HG02938 (cell line): Measurements from ENCODE around the gene PRDM11.
A peak's percentile ranks its signal among the peaks of the same experiment; 100 is the strongest.
"Not testable (repeated sequence)": the region's sequence is repeated elsewhere in the genome, so short reads cannot be mapped to it uniquely, and the experiment has no call there.

Source experiments
- ATAC-seq: cut with Tn5 transposase; IDR thresholded peaks from one replicate; pipeline ENCODE4 v1.9.1; 2021; ENCODE audit warnings: mild to moderate bottlenecking, moderate library complexity; ENCODE audit not compliant: unreplicated experiment

The PRDM11 gene

DNA sequence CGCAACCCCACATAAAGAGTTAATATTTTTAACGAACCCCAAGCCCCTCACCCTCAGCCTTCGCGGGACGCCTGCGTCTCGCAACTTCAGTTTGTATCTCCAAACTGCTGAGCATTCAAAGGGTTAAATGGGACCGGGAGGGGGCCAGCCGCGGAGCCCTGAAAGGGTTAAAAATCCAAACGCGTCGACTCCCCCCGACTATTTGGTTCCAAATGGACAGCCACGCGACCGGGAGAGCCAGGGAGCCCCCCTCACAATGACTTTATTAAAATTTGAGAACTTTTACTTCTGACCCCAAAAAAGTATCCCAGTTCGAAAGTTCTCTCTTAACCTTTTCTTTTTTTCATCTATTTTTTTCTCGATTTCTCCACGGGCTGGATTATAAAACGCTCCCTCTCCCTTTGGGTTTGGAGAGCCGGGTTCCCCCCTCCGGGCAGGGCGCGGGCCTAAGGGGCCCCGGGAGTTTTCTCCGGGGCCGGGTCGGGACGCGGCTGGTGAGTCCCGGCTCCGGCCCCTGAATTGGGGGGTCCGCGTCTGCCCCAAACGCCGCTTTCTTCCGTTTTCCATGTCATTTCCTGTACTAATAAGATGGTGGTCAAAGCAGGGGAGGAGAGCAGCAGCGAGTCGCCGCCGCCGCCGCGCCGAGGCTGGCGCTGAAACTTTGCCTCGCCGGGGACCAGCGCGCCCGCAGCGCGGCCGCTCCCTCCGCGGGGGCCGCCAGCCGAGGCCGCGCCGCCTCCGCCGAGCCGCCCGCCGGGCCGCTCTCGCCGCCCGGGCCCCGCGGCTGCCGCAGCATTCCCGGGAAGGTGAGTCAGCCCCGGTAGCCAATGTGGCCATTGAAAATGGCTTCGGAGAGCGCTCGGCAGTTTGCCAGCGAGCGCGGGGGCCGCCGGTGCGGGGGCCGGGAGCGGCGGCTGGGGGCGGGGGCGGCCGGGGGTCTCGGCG, at the start of gene PRDM11:
PRDM11 (plus strand) TSS at position 568 of the 945 bp plus-strand sequence. CDS start 35,128 bp downstream, outside the sequence.
- ATAC-seq = peak; percentile 38

DNA sequence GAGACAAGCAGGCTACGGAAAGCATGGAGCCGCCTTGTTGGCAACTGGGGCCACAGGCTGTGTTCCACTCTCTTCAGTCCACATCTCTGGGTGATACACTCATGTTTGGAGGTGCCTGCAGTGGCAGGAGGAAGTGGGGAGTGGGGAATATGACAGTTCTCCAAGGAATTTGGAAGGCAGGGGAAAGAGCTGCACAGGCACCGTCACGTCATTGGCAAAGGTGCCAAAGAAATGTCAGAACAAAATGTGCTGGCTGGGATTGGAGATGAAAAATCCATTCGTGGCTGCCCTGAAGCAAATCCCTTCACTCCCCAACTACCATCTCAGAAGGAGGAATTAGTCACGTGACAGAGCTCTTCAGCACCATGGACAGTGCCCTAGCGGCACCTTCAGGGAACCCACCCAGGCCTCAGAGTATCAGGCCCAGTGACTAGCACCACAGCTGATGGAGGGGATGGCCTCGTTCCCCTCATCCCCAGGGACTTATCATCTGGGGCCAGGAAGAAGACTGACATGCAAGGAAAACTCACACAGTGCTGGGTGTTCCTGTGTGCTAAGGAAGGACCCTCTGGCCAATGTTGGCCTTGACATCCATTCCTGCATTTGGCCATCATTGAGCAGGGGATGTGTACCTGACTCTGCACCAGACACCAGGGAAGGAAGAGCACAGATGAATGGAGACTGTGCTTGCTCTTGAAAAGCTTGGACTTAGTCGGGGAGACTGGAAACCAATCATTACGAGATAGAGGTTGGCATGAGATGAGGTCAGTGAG, 48.5 kb upstream of the PRDM11 start:
- ATAC-seq = no peak

DNA sequence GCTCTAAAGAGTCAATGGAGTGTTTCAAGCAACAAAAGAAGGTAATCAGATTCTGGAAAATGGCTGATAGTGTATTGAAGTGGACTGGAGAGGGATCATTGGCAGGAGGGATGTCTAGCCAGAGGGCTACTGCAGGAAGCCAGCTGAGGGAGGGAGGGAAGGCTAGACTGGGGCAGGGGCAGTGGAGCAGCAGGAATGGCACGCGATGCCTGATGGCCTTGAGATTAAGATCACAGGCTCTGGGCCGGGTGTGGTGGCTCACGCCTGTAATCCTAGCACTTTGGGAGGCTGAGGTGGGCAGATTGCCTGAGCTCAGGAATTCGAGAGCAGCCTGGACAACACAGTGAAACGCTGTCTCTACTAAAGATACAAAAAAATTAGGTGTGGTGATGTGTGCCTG, 47.5 kb upstream of the PRDM11 start:
- ATAC-seq = no peak

DNA sequence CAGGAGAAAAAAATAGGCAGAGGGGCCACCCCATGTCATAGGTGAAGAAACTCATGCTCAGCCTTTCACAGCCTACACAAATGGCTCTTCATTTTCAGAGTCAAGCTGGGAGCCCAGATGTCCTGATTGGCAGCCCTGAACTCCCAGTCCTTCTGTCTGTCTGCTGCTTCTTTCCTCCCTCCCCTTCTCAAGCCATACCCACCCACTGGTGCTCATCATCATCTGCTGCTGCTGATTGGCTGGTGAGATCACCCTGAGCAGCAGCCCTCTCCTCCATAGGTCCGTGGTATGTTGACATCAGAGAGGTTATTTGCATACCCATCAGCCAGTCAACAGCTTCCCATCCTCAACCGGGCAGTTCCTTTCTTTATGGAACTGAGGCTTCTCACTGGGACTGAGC, 46.1 kb upstream of the PRDM11 start:
- ATAC-seq = no peak

DNA sequence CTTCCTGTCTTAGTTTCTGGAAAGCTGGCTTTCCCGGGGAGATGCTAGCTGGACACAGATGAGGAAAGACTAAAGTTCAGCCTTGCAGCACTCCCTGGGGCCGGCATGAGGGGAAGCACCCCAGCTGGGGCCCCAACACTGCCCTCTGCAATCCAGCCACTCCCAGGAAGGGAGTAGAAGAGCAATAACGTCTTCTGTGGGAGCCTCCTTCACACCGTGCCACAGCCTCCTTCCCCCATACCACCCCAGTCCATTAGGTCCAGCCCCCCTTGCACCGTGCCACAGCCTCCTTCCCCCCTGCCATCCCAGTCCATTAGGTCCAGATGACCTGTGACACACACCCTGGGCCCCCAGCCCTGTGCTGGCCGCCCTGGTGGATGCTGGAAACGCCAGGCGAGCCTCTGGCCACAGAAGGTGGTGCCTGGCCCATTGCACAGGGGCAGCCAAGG, 44.1 kb upstream of the PRDM11 start:
- ATAC-seq = no peak

DNA sequence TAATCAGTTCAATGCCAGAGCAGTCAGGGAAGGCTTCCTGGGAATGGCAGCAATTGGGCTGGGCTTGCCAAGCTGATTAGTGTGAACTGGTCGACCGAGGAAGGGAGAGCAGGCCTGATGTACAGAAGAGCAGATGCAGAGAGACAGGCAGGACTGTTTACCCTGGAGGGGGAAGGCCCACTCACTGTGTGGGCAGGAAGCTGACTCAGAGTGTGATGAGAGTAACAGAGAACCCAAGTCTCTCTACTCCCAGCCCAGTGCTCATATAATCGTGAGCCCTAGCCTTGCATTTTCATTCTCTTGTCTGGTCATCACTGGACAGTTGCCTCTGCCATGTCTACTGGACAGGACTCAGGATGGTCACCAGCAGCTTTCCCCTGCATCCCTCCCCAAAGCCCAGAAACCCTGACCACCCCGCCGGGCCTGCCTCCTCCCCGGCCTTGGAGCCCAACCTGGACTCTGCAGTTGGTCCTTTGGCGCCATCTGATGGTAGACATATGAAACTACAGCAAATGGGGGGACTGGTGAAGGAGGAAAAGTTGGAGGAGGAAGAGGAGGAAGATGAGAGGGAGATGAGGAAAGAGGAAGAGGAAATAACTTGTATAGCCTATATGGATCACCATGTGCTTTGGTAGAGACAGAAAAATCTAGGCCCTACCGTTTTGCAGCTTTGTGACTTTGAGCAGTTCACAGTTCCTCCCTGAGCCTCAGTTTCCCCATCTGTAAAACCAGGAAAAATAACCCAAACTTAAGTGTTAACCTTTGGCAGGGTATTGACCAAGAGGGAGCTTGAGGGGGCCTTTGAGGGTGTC, 43.4 kb upstream of the PRDM11 start:
- no peak for ATAC-seq

DNA sequence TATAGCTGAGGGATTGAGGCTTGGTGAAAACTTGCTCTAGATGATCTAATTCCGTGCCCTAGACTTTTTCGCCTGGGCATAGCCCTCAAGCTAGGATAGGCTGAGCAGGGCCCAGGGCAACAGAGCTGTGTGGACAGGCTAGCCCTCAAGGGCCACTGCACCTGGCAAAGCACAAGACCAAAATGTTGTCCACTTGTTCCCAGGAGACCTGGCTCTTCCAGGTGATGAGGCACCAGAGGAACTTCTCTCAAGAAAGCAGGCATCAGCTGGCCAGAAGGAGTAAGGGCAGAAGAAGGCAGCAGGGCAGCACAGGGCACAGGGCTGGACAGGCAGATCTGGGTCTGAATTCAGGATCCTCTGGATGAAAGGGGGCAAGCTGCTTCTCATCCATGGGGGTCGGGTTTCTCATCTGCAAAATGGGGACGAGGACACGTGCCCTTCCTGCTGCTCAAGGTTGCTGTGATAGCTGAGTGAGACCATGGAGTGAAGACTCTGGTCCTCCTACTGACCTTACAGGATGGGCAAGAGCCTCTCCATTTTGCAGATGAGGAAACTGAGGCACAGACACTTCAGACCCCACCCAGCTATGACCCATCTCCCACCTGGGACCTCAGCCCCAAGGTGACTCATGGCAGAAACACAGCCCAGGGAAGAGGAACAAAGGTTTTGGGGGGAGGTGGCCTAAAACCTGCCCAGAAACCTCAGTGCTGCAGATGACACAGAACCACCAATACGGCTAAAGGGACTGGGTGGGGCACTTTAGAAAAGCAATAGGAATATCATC, 42.2 kb upstream of the PRDM11 start:
- ATAC-seq = no peak

DNA sequence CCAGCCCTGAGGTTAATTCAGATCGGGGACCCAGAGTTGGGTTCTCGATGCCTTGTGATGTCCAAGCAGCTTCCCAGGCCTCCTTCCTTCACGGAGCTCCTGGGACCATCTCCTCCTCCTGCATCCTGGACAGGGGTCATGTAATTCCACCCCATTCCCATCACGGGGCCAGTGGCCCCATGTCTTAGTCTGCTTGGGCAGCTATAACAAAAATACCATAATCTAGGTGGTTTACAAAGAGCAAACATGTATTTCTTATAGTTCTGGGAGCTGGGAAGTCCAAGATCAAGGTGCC, 41.7 kb upstream of the PRDM11 start:
- no peak for ATAC-seq

DNA sequence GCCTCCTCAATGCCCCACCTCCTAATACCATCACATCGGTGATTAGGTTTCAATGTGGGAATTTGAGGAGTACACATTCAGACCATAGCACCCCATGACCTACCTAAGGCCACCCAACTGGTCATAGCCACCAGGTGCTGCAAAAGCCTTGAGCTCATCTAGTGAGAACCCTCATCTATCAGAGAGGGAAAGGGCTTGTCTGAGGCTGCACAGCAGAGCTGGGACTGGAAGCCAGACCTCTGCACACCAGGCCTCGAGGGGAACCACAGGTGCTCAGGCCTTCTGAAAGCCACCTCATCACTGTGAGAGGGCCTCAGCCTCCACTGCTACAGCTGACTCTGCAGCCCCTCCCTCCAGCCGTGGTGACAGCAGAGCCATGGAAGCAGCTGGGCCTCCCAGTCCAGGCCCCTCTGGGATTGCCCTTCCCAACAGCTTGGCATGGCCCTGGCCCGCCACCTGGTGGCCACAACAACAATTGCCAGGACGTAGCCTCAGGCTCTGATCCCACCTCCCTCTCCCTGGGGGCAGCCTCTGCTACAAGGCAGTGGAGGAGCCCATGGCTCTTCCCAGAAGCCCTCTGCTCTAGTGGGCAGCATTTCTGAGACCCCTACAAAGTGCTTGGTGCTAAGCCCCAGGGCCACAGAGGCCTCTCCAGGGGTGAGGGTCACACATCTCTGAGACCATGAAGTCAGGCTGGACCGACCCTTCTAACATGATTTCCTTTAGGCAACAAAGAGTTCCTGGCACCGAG, 41.0 kb upstream of the PRDM11 start:
- ATAC-seq = no peak

DNA sequence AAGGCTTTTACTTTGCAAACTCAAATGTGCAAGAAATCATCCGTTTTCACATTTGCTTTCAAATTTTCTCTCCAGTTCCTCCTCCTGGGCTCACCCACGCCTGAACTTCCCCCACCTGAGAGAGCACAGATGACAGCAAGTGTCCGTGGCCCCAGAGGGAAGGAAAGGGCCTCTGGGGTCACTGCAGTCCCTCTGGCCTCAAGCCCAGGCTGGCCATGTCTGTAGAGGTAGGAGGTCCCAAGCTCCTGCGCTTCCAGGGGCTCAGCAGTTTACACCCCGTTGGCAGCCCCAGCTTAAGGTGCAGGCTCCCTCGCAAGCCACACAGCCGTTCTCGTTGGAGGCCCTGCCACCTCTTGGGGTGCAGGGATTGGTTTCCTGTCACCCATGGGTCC, 40.5 kb upstream of the PRDM11 start:
- no peak for ATAC-seq

DNA sequence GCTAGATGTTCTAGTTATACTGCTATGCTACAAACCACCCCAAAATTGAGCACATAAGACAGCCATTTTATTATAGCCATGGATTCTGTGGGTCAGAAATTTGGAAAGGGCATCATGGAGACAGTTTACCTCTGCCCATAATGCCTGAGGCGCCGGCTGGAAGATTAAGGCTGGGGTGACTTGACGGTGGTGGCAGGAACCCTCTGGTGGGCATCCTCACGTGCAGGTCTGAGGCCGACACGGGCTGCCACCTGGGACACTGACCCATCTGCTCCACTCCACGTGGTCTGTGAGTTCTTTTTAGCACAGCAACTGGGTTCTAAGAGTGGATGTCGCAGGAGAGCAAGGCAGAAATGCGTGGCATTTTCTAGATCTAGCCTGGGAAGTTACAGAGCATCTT, 40.0 kb upstream of the PRDM11 start:
- ATAC-seq = no peak

DNA sequence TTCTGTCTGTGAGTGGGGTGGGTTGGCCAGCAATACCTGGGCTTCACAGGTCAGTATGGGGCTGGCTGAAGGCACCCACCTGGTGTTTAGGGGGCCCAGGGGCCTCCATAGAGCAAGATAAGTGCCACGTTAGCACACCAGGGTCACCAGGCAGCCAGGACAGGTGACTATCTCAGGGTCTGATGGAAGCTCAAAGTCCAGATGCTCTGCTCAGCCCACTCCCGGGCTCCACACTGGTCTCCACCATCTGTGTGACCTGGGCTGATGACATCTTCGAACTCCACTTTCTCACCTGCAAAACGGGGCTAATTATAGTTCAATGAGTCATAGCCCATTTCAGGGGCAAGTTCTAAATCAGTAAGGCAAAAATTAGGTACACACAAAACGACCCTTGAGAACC, 39.4 kb upstream of the PRDM11 start:
- ATAC-seq = no peak

DNA sequence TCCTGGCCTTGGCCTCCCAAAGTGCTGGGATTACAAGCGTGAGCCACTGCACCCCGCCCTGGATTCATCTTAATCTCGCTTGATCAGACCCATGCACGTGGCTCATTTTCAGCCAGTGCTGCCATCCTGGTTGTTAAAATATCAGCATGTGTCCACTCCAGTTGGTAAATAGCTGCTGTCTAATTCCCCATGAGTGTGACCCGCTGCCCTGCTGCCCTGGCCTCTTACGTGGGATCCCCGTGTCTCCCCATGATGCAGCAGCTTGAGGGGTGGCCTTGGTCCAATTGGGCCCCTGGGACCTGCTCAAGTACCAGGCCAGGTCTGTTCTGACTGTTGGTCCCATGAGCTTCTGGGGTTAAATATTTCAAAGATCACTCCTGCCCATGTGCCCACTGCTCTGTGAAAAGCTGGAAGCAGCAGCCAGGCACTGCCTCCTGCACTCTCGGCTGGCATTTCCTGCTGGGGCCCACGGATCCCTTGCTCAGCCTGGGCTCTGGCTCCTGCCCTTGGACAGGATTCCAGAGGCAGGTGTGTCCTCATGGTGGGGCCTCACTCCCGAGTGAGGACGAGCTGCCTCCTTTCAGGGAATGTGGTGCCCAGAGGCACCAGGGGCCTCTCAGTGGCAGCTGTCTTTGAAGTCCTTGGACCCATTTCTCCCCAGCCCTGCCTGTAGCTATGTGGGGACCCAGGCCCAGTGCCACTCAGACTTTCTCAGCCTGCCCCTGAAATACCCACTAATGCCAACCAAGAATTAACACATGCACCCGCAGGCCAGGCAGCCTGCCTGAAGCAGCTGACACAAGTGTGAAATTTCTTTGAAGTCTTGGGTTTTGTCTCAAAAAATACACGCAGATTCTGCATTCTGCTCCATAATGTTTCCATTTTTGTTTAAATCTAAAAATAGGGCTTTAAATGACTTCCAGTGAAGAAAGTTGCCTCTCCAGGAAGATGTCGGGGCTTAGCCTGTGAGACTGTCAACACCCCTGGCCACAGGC, 38.1 kb upstream of the PRDM11 start:
- ATAC-seq = no peak

DNA sequence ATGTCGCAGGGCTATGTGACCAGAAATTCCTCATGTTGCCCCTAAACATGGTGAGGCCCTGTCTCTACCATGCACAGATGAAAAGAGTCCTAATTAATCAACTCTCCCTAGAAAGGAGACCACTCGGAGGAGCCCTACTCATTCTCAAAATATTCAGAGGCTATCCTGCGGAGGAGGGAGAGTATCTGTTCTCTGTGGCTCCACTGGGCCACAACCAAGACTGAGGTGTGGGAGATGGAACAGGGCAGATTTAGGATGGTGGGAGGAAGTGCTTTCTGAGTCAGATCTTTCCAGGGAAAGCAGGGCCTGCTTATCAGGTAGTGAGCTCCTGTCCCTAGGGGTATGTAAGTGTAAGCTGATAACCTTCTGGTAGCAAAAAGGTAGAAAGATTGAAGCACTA, 37.0 kb upstream of the PRDM11 start:
- ATAC-seq = no peak

DNA sequence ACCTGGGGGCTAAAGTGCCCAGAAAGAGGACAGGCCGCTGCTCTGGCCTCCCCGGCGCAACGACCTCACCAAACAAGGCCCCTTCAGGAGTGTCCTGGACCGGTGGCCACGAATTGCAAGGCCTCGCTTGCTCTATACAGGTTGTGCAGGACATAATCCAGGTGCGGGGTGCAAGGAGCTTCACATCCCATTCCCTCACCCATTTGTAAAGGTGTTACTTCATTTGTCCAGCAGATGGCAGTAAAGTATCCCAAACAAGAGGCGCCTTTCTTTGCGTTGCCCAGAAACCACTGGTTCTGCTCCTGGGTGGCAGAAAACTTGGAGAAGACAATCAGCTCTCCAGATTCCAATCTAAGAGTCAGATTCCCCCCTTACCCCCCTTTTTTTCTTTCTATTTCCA, 35.9 kb upstream of the PRDM11 start:
- no peak for ATAC-seq

DNA sequence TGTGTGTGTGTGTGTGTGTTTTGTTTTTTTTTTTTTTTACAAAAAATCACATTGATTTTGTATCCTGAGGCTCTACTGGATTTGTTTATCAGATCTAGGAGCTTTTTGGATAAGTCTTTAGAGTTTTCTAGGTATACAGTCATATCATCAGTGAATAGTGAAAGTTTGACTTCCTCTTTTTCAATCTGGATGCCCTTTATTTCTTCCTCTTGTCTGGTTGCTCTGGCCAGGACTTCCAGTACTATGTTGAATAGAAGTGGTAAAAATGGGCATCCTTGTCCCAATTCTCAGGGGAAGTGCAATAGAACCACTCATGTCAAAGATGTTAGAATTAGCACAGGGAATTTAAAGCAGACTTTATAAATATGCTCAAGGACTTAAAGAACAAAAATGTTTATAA, 32.6 kb upstream of the PRDM11 start:
- ATAC-seq = no peak

DNA sequence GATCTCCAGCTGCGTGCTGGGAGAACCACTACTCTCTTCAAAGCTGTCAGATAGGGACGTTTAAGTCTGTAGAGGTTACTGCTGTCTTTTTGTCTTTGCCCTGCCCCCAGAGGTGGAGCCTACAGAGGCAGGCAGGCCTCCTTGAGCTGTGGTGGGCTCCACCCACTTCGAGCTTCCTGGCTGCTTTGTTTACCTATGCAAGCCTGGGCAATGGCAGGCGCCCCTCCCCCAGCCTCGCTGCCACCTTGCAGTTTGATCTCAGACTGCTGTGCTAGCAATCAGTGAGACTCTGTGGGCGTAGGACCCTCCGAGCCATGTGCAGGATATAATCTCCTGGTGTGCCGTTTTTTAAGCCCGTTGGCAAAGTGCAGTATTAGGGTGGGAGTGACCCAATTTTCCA, 18.6 kb upstream of the PRDM11 start:
- not testable (repeated sequence) for ATAC-seq

DNA sequence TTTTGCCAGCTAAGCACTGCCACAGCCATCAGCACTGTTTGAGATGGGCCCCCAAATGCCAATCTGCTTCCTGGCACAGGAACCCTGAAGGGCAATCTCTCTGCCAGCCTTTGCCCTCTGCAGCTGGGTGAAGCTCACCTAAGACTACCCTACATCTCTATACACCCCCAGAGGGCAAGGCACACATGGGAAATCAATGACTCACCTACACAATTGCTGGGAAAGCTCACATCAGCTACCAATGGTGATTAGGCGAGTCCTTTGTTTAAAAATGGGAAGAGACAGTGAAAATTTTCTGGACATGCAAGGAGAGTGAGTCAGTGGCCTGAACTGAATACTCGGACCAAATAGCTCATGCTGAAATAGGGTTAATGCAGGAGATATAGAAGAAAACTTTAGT, 12.6 kb upstream of the PRDM11 start:
- ATAC-seq = no peak

DNA sequence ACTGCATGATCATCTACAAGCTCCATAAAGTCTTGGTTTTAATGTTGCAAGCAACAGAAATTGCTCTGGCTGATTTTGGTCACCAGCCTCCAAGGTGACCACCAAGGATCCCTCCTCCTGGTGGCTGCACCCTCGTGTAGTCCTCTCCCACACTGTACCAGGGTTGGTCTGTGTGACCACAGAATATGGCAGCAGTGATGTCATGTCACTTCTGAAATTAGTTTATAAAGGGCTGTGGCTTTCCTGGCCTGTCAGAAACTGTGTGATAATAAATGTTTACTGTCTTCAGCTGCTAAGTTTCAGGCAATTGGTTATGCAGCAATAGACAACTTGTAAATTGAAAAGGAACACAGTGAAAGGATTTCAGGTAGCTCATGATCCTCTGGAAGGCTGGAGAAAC, 5.3 kb upstream of the PRDM11 start:
- peak; percentile 82 for ATAC-seq
